C1 segment of cervical spinal cord (tissue), 14 donors: ENCODE measurements around the gene BPNT1.
A peak's percentile ranks its signal among the peaks of the same experiment; 100 is the strongest.
"Not testable (repeated sequence)": the region's sequence is repeated elsewhere in the genome, so short reads cannot be mapped to it uniquely, and the experiment has no call there.

Source experiments
- DNase-seq, 14 donors: peaks; one replicate each; lab custom pipeline; 2025; lab: John Stamatoyannopoulos, UW

The BPNT1 gene, protein sequence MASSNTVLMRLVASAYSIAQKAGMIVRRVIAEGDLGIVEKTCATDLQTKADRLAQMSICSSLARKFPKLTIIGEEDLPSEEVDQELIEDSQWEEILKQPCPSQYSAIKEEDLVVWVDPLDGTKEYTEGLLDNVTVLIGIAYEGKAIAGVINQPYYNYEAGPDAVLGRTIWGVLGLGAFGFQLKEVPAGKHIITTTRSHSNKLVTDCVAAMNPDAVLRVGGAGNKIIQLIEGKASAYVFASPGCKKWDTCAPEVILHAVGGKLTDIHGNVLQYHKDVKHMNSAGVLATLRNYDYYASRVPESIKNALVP

DNA sequence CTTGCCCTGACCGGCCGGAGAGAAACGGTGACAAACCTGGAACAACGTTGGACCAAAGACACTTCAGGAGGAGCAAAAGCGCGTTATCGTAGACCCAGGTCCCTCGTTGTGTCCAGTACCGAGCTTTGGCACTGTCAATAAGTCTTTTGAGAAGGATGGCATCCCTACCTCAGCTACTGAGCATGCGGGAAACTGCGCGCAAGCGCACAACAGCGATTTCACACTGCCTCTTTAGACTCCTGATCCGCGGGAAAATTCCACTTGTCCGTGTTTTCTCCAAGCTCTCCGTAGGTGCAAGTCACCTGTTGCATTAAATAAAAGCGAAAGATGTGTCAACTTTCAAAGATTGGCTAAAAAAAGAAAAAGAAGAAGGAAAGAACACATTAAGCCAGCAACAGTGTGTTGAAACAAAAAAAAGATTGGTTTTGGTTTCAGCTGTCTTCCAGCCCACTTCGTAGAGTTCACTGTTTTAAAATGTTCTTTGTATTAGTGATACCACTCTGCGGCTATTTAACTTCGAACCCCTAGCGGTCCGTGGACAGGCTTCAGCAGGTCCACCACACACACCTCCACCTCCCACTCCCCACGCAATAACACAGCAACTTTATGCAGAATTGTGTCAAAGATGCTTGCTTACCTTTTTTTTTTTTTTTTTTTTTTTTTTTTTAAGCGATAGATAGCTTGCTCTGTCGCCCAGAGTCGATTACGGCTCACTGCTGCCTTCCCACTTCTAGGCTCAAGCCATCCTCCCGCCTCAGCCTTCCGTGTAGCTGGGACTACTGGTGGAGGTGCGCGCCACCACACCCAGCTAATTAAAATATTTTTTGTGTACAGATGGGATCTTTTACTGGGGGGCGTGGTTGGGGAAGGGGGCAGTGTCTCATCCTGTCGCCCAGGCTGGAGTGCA is at the start of gene BPNT1:
TSS of gene BPNT1 (minus strand) at position 139 of the 907 bp plus-strand sequence. CDS start 9,942 bp downstream, outside the sequence.
- peak; percentile 21 to 97 (median 88) for DNase-seq

DNA sequence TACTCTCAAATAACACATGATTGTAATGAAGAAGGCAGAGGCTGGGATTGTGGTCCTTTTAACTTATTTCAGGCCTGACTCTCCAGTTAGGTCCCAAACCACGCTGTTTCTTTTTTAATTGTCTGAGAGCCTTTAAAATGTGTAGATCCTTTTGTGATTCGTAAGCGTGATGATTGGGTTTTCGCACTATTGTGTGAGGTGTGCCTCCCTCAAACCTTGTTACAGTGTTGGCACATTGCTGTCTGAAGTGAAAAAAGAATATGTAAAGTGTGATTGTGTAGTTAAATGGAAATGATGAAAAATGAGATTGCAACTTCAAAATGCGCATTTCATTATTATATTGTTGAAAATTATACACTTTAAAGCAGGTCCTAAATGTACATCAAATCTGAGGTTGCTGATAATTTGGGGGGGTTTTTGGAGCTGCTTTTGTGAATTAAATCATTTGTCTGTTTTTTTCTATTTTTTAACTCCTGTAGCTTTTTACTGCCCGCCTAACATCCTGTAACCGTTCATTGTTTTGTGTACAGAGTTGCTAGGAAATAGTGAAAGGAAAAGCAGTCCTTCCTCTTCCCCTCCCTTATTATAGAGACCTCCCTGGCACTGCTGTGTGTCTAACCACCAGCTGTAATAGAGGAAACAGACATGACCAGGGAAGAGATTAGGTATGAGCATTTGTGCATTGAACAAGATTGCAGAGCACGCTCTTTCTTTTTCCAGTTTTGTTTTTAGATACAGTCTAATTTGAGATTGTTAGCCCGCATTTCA is 47.6 kb upstream of the BPNT1 start:
- no peak for DNase-seq

DNA sequence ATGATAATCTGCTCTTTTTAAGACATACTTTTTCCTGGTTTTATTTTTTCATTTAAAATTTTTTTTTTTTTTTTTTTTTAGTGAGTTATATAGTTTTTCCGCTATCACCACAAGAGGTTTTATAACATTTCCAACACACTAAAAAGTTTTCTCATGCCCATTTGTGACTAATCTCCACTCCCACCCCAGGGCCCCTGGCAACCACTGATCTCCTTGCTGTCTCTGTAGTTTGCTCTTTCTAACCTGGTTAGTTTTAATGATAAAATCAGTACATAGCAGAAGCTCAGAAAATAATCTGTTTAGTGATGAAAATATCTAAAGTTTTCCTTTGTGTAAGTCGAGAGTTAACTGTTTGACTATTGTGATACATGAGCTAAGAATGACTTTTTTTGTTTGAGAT is 46.2 kb upstream of the BPNT1 start:
- no peak for DNase-seq

DNA sequence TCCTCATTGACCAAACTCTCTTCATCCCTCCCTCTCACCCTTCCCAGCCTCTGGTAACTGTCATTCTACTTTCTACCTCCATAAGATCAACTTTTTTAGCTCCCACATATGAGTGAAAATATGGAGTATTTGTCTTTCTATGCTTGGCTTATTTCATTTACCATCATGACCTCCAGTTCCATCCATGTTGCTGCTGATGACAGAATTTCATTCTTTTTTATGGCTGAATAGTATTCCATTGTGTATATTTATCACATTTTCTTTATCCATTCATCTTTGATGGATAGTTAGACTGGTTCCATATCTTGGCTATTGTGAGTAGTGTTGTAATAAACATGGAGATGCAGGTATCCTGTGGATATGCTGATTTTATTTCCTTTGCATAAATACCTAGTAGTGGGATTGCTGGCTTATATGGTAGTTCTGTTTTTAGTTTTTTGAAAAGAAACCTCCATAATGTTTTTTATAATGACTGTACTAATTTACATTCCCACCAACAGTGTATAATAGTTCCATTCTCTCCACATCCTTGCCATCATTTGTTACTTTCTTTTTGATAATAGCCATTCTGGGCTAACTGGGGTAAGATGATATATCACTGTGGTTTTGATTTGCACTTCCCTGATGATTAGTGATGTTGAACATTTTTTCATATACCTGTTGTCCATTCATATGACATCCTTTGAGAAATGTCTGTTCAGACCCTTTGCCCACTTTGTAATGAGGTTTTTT is 40.1 kb upstream of the BPNT1 start:
- DNase-seq: no peak

DNA sequence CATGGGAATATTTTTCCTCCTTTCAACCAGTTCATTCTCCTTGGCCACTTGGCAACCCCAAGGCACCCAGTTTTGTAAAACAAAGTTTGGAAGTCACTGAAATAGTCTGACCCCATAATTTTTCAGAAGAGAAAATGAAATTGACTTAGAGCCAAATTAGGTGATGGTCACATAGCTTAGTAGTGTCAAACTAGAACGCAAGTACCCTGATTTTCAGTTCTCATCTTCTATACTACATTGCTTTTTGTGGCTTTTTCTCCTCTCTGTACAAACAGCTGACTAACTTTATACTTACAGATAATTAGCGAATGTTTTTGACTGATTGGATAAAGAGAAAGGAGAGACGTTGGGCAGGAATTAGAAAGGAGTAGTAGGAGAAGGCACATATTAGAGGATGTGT is 37.5 kb upstream of the BPNT1 start:
- DNase-seq: no peak

DNA sequence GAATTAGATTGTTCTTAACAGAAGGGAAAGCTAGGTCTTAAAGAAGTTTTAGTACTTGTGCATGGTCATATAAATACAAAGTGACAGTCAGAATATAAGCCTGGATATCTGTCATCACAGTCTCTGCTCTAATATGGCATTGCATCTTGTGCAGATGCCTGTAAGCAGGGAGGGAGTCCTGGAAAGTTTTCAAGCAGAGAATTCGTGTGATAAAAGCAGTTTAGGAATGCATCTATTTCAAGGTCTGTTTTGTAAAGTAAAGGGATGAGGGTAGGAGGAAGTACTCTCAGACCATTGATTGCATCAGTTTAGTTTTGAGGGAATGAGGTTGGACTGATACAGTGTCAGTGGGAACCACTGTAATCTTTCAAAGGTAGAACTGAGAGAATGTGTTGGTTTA is 35.0 kb upstream of the BPNT1 start:
- DNase-seq: no peak

DNA sequence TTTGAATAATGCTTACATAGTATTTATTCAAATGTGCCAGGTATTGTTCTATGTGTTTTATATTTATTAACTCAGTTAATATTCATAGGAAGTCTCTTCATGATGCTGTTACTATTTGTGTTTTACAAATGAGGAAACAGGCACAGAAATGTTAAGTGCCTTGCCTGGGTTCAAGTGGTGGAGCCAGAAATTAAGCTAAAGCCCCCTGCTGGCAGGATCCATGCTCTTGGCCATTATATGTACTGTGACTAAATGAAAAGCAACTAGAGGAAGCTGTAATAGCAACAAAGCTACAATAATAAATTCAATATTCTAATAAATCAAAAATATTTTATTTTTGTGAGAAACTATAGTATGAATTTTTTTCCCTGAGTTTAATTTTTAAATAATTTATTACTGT is 34.3 kb upstream of the BPNT1 start:
- no peak for DNase-seq

DNA sequence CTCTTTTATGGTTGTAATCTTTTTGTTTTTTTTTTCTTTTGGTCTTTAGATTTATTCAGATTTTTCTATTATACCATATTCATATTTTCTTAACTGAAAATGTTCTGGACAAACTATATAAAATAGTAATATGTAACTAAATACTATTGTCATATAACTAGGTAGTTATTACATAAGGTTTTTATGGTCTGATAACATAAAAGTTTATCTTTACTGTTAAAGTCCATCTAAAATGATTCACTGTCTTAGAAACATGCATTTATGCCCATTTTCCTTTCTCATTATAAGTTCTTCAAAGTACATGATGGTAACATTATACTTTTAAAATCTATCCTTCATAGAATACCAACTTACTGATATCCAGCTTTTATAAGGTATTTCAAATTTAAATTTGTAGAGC is 33.5 kb upstream of the BPNT1 start:
- DNase-seq: no peak

DNA sequence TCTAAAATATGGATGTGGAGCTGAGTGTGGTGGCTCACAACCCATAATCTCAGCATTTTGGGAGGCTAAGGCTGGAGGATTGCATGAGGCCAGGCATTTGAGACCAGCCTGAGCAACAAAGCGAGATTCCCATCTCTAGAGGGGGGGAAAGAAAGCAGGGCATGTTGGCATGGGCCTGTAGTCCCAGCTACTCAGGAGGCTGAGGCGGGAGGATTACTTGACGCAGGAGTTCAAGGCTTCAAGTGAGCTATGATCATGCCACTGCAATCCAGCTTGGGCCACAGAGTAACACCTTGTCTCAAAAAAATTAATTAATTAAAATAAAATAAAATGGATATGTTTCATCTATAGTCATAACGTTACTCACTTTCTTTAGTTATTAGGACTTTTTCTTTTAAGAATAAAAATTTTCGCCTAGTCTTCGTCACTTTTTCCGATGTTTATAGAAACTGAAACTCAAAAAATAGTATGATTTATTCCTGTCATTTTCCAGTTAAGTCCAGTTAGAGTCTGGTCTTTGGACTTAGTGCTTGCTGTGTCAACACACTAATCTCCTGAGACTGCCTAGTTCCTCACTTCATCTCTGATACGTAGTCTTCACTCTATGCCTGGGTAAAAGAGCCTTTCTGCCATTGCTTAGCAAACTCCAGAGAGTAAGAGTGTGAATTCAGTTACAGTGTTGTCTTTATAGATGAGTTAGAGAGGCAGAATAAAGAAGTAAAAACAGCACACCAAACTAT is 32.4 kb upstream of the BPNT1 start:
- DNase-seq: no peak

DNA sequence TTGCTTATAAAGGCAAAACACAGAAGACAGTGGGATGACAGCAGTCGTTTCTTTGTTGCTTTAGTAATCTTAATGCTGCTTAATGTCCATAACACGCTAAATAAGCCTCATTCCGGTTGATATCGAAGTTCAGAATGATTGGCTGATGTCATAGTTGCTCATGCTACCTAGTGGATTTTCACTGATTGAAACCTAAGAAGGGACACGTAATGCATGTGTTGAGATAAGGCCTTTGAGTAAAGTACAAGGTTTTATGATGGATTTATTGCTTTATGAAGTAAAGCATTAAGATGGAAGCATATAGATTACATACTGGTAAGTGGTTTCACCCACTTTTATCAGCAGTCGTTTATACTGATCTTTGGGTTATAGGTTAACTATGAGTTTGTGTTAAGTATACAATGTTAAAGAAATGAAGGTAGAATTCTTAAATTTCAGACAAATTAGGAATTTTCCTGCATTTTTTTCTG is 29.5 kb upstream of the BPNT1 start:
- no peak for DNase-seq

DNA sequence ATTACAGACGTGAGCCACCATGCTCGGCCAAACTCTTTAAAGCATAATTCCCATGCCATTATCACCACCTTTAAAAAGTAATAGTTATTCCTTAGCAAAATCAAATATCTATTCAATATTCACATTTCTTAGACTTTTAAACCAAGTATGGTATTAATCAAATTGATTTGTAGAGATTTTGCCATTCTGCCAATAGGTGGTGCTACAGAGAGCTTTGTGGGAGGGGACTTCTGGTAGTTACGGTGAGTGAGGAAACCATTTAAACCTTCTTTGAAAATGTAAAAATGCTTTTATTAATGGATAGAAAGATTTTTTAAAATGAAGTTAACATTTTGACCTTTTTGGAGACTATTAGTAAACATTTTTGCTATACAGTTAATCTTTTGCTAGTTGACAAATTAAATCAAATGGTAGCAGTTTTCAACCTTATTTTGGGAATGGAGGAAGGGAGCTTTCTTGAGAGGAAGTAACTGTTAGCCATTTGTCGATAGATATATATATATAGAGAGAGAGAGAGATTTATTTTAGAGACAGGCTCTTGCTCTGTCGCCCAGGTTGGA is 23.6 kb upstream of the BPNT1 start:
- no peak for DNase-seq

DNA sequence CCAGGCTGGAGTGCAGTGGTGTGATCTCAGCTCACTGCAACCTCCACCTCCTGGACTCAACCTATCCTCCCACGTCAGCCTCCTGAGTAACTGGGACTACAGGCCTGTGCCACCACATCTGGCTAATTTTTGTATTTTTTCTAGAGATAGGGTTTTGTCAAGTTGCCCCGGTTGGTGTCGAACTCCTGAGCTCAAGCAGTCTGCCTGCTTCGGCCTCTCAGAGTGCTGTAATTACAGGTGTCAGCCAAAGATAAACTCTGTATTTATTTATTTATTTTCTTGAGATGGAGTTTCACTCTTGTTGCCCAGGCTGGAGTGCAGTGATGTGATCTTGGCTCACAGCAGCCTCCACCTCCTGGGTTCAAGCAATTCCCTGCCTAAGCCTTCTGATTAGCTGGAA is 23.0 kb upstream of the BPNT1 start:
- DNase-seq: not testable (repeated sequence)

DNA sequence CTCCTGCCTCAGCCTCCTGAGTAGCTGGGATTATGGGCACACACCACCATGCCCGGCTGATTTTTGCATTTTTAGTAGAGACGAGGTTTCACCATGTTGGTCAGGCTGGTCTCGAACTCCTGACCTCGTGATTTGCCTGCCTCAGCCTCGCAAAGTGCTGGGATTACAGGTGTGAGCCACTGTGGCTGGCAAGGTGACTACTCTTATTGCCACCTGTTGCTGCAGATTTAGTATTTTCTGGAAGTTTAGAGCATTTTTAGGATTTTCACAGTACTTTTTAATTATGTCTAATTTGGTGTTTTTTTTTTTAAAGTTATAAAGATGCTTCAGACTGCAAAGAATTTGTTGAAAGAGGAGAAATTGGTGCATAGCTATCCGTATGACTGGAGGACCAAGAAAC is 20.9 kb upstream of the BPNT1 start:
- not testable (repeated sequence) for DNase-seq

DNA sequence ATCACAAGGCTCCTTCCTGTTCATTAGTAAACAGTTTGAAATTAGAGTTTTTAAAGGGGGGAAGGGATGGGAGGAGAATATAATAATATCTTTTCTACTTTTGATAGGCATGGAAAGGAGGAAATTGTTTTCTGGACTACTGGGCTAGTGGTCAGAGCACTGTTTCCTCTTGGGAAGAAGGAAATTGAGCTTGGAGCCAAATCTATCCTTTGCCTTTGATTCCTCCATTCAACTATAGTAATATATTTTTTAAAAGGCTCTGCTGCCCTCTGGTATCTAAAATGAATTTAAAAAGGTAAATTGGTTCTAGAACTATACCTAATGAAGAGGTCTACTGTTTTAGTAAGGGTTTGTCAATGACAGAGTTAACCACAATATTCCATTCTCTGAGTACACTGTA is 10.2 kb upstream of the BPNT1 start:
- DNase-seq: no peak

DNA sequence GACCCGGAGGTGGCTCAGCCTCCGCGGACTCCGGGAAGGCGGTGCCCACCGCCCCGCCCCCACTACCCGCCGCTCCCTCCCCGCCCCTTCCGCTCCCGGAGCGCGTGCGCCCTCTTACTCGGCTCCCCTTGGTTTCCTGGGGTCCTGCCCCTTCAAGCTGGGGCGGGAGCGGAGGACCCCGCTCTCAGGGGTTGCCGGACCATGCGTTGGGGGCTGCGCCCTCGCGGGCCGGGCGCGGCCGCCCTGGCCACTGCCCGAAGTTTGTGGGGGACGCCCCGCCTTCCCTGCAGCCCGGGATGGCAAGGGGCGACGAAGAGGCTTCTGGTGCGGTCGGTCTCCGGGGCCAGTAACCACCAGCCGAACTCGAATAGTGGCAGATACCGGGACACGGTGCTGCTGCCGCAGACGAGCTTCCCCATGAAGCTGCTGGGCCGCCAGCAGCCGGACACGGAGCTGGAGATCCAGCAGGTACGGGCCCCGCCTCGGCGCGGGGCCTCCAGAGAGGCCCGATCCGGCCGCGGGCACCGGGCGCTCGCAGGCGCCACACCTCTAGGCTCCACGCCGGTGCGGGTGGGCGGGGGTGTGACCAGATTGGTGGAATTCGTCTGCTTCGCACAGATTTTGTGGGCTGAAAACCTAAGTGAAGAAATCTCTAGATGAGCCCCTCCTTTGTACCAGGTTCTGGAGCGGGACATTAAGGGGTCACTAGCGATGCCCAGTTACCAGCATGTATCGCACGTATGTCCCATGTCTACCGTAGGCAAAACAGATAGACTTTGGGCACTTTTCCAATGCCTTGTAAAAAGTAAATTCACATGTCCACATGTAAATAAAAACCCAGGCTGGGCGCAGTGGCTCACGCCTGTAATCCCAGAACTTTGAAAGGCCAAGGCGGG is 4.7 kb upstream of the BPNT1 start, which contains the start of gene IARS2:
TSS of gene IARS2 (plus strand) at position 117 of the 896 bp plus-strand sequence. CDS start at position 202, 85 bp downstream.
- peak; percentile 42 to 90 (median 81) for DNase-seq

DNA sequence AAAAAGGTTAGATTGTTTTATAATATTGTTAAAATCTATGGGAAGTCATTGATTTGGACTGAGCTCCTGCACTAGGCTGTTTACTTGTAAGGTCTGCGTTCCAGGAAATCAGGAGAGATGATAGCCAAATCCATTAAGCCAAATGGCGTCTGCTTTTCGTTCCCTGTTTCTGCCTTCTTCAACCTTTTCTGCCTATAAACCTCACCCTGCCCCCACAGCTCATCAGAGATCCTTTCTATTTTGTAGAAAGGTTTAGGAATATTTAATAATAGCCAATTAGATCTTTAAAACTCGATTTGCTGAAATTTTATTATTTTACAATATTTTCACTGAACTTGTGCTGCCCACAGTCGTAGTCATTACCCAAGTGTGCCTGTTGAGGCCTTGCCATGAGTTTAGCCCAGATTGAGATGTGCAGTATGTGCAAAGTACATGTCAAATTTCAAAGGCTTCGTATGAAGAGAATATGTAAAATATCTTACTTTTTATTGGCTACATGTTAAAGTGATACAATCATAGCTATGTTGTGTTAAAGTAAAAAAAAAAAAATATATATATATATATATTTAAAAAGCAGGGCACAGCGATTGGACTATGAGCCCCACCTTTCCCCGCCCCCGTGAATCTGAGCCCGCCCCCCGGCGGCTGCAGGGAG is 3.9 kb upstream of the BPNT1 start:
- peak in 2 of 14 donors; percentile 16 to 25 for DNase-seq

DNA sequence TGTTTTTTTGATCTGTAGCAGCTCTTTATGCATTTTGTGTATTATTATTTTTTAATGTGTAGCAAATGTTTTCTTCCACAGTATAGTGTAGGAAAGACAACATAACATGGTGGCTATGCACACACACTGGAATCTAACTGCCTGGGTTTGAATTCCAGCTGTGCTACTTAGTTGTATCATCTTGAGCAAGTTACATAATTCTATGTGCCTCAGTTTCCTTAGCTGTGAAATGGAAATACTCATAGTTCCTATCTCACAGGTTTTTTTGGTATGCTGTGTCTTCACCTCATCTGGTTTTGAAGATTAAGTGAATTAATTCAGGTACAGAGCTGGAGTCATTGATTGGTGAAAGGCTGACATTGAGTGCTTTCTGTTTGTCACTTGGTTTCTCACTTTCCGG is 3.1 kb upstream of the BPNT1 start:
- no peak for DNase-seq

DNA sequence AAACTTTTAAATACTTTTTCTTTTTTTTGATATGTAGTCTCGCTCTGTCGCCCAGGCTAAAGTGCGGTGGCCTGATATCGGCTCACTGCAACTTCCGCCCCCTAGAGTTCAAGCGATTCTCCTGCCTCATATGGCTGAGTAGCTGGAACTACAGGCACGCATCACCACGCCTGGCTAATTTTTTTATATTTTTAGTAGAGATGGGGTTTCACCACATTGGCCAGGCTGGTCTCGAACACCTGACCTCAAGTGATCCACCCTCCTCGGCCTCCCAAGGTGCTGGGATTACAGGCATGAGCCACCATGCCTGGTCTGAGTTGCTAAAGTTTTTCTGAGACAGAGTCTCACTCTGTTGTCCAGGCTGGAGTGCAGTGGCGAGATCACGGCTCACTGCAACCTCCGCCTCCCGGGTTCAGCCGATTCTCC is 3.3 kb downstream of the BPNT1 start:
- not testable (repeated sequence) for DNase-seq
